Spleen (tissue), 7 donors: ENCODE data around the gene PDGFD.

Experiments used
- POLR2A ChIP-seq, 3 donors: fragments of 450-650 bp; IDR thresholded peaks; one replicate each; pipeline ENCODE4 v1.5.1; 2017; ENCODE audit warnings: antibody characterized with exemption in 3 of 3, mild to moderate bottlenecking in 1 of 3
- POLR2AphosphoS5 ChIP-seq, 3 donors: sonication (generic); formaldehyde crosslinking; IDR thresholded peaks; one replicate each; pipeline ENCODE4 v1.5.1; 2017; ENCODE audit warnings: antibody characterized with exemption in 3 of 3
- TF ChIP-seq, protein P1 (sequence below), 11 experiments: fragments of 200-600 bp in 7 of 11; fragments of 450-650 bp in 4 of 11; sonication (generic) in 4 of 11; IDR thresholded peaks in 8 of 11; conservative IDR thresholded peaks in 3 of 11; 1 replicate in 7 of 11; 2 replicates in 4 of 11; pipeline versions ENCODE4 v1.4.0 to v1.8.0; 2016 to 2021; ENCODE audit warnings: antibody characterized with exemption in 11 of 11, inconsistent platforms in 4 of 11, mild to moderate bottlenecking in 1 of 11
- donor health status: DM: no; HTN: no; CAD: no; lungs with moderate emphysema.
- donor health status: DM: no; HTN: no; CAD: no.
- donor health status: DM: no; HTN: no; CAD: no.

GRCh38 chr11:103953797-103954486 lies 210.0 kb downstream of the PDGFD start:
- TF ChIP-seq, protein P1, sequence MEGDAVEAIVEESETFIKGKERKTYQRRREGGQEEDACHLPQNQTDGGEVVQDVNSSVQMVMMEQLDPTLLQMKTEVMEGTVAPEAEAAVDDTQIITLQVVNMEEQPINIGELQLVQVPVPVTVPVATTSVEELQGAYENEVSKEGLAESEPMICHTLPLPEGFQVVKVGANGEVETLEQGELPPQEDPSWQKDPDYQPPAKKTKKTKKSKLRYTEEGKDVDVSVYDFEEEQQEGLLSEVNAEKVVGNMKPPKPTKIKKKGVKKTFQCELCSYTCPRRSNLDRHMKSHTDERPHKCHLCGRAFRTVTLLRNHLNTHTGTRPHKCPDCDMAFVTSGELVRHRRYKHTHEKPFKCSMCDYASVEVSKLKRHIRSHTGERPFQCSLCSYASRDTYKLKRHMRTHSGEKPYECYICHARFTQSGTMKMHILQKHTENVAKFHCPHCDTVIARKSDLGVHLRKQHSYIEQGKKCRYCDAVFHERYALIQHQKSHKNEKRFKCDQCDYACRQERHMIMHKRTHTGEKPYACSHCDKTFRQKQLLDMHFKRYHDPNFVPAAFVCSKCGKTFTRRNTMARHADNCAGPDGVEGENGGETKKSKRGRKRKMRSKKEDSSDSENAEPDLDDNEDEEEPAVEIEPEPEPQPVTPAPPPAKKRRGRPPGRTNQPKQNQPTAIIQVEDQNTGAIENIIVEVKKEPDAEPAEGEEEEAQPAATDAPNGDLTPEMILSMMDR (IDR thresholded peaks at IDR 0.05 in 8 of 11, conservative IDR thresholded peaks at IDR 0.05 in 3 of 11) = no peak
- TF ChIP-seq POLR2AphosphoS5 (IDR thresholded peaks at IDR 0.05) (no peak), POLR2A (IDR thresholded peaks at IDR 0.05) (no peak)
